Vagina (tissue), 2 donors: ENCODE results near the gene COL23A1. TPM values are rescaled to one million over a fixed set of nuclear protein-coding genes. Genes with fewer than 3 reads are reported as not detected.

Experiments used
- DNase-seq, 2 donors: peaks; one replicate each; pipeline ENCODE4 v3.0.0-alpha.2; 2017; ENCODE audit errors: extremely low spot score in 2 of 2
- H3K27ac ChIP-seq: fragments of 200-600 bp; sonication (generic); one replicate; pipeline ENCODE4 v1.5.1; 2019
- H3K27me3 ChIP-seq: fragments of 200-600 bp; sonication (generic); one replicate; pipeline ENCODE4 v1.5.1; 2019
- H3K36me3 ChIP-seq, 2 donors: fragments of 200-600 bp; sonication (generic); one replicate each; pipeline ENCODE4 v1.5.1; 2017 to 2019
- H3K4me1 ChIP-seq: fragments of 200-600 bp; sonication (generic); one replicate; pipeline ENCODE4 v1.5.1; 2019
- H3K4me3 ChIP-seq, 2 donors: fragments of 200-600 bp; sonication (generic); 1 replicate in 1 of 2; 2 replicates in 1 of 2; pipeline ENCODE4 v1.5.1; 2016 to 2019
- H3K9me3 ChIP-seq: fragments of 200-600 bp; sonication (generic); one replicate; pipeline ENCODE4 v1.5.1; 2019
- POLR2A ChIP-seq, 2 donors: fragments of 450-650 bp; IDR thresholded peaks; one replicate each; pipeline ENCODE4 v1.6.1; 2017; ENCODE audit warnings: antibody characterized with exemption in 2 of 2, mild to moderate bottlenecking in 2 of 2, moderate library complexity in 2 of 2
- POLR2AphosphoS5 ChIP-seq, 2 donors: sonication (generic); formaldehyde crosslinking; IDR thresholded peaks; one replicate each; pipeline ENCODE4 v1.9.0; 2017; ENCODE audit warnings: antibody characterized with exemption in 2 of 2, mild to moderate bottlenecking in 2 of 2, low read depth in 1 of 2; ENCODE audit not compliant: insufficient read depth in 1 of 2
- intact Hi-C: fragments of 100-400 bp; cut with DNase I; formaldehyde crosslinking; loops from one replicate; pipeline ENCODE4 v1.15.1; 2023
- total RNA-seq: library from RNA; depleted of rRNA; stranded (reverse); fragments of >200 nt; gene quantifications from one replicate; pipeline ENCODE4 v1.2.3, GENCODE V29; 2016
- TF ChIP-seq, protein P1 (sequence below), 3 experiments: fragments of 450-650 bp in 2 of 3; fragments of 200-600 bp in 1 of 3; sonication (generic) in 1 of 3; IDR thresholded peaks; one replicate each; pipeline ENCODE4 v1.5.1; 2017 to 2019; ENCODE audit warnings: antibody characterized with exemption in 3 of 3, mild to moderate bottlenecking in 2 of 3, moderate library complexity in 2 of 3

Gene COL23A1
- total RNA-seq, 1 donor from 2014 or later = 3.7 TPM

DNA sequence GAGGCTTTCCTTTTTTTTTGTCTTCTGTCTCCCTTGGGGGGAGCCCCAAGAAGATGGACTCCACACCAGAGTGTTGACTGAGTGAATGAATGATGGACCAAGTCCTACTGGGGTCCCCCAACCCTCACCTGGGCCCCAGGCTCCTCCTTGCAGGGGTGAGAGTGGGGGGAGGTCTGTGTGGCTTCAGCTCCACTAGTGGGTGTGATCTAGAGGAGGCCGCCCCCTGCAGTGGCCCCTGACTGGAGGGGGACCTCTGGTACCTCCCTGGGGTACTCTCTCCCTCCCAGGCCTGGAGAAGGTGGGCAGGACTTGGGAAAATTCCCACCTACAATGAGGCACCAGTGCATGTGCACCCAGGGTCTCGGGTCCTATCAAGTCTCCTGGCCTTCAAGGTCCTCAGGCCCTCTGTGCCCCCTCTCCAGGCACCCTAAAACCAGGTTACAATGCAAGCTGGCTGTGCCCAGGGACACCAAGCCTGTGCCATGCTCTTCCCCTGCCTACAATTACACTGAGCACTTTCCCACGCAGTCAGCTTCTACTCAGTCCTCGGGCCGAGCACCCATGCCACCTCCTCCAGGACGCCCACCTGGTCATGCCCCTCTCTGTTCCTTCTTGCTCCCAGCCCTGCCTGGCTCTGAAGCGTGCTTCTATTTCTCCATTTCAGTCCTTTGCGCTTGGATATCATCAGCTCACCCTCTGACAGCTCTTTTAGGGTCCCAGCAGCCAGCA is 240.4 kb downstream of the COL23A1 start:
- Histone ChIP-seq H3K27me3 (no peaks in the 10 kb centered on the region), H3K4me3 (no peak overlapping the region), H3K36me3 (no peaks in the 10 kb centered on the region), H3K27ac (no peak overlapping the region), H3K9me3 (no peaks in the 10 kb centered on the region), H3K4me1 (no peaks in the 10 kb centered on the region)
- TF ChIP-seq POLR2AphosphoS5 (IDR thresholded peaks at IDR 0.05; ENCODE audit: insufficient read depth in 1 of 2, low read depth in 1 of 2) (no peak), POLR2A (IDR thresholded peaks at IDR 0.05) (no peak)
- TF ChIP-seq, protein P1, sequence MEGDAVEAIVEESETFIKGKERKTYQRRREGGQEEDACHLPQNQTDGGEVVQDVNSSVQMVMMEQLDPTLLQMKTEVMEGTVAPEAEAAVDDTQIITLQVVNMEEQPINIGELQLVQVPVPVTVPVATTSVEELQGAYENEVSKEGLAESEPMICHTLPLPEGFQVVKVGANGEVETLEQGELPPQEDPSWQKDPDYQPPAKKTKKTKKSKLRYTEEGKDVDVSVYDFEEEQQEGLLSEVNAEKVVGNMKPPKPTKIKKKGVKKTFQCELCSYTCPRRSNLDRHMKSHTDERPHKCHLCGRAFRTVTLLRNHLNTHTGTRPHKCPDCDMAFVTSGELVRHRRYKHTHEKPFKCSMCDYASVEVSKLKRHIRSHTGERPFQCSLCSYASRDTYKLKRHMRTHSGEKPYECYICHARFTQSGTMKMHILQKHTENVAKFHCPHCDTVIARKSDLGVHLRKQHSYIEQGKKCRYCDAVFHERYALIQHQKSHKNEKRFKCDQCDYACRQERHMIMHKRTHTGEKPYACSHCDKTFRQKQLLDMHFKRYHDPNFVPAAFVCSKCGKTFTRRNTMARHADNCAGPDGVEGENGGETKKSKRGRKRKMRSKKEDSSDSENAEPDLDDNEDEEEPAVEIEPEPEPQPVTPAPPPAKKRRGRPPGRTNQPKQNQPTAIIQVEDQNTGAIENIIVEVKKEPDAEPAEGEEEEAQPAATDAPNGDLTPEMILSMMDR (IDR thresholded peaks at IDR 0.05) = no peak
- intact Hi-C loops = loop anchor here (10.0 kb wide), 1 partner anchor 1665 kb away; no protein-coding TSS in a partner anchor
- no peak for DNase-seq

DNA sequence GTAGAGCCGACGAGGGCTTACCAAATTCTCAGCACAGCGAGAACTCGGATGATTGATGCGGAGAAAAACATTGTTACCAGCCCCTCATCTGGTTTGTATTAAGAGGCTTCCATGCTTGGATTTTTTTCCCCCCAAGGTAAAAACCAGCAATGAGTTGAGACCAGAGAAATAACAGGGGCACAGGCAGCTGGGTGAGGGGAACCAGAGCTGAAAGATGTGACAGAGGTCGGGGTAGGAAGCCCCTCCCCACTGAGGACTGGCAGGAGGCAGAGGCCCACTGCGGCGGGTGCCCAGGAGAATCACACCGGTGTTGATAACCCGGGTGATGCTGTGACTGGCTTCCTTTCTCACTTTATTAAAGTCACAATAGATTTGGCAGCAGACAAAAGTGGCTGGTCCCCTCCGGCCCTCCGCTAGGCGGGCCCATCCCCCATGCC is 241.1 kb downstream of the COL23A1 start:
- H3K27me3 ChIP-seq = no peaks in the 10 kb centered on the region
- H3K9me3 ChIP-seq = no peaks in the 10 kb centered on the region
- TF ChIP-seq POLR2AphosphoS5 (IDR thresholded peaks at IDR 0.05; ENCODE audit: insufficient read depth in 1 of 2, low read depth in 1 of 2) (no peak), POLR2A (IDR thresholded peaks at IDR 0.05) (no peak)
- TF ChIP-seq, protein P1 (IDR thresholded peaks at IDR 0.05) = no peak
- intact Hi-C loops = loop anchor here (10.0 kb wide), 1 partner anchor 1664 kb away; no protein-coding TSS in a partner anchor
- DNase-seq = no peak
- H3K4me3 ChIP-seq = no peak overlapping the region
- H3K36me3 ChIP-seq = no peaks in the 10 kb centered on the region
- no peak overlapping the region for H3K27ac ChIP-seq
- H3K4me1 ChIP-seq = no peaks in the 10 kb centered on the region

DNA sequence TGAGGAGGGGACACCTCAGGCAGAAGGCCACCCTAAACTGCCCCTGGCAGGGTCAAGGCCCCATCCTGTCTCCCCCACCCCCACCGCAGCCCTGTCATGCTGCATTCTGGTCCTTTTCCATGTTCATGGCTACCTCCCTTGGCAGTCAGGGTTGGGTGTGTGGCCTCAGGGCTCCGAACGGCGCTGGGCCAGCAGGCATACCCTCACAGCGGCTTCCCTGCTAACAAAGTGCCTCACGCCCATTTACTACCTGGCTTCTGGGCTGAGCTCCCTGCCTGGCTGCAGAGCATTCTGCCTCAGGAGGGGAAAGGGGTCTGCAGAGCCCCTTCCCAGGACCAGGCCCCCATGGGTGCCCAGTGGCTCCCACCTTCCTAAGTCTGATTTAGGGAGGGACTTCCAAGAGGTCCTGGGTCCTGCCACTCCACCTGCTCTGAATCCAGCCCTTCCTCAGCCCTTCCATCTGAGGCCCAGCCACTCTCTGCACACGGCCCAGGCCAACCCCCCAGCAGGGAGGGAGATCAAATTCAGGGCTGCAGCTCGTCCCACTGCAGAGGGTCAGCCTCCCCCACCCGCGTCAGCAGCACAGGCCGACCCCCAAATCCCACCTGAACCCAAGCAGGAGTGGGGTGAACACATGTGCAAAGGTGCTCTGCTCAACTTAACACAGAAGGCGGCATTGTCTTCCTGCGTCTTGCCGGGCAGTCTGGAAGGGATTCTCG is 241.7 kb downstream of the COL23A1 start:
- H3K4me3 ChIP-seq = no peak overlapping the region
- H3K27me3 ChIP-seq = no peaks in the 10 kb centered on the region
- H3K36me3 ChIP-seq = no peaks in the 10 kb centered on the region
- H3K9me3 ChIP-seq = no peaks in the 10 kb centered on the region
- no peak overlapping the region for H3K27ac ChIP-seq
- H3K4me1 ChIP-seq = no peaks in the 10 kb centered on the region
- TF ChIP-seq POLR2AphosphoS5 (IDR thresholded peaks at IDR 0.05; ENCODE audit: insufficient read depth in 1 of 2, low read depth in 1 of 2) = no peak
- no peak for TF ChIP-seq POLR2A (IDR thresholded peaks at IDR 0.05)
- TF ChIP-seq, protein P1 (IDR thresholded peaks at IDR 0.05) = no peak
- DNase-seq = no peak
- intact Hi-C loops = loop anchor here (10.0 kb wide), 1 partner anchor 1664 kb away; no protein-coding TSS in a partner anchor

DNA sequence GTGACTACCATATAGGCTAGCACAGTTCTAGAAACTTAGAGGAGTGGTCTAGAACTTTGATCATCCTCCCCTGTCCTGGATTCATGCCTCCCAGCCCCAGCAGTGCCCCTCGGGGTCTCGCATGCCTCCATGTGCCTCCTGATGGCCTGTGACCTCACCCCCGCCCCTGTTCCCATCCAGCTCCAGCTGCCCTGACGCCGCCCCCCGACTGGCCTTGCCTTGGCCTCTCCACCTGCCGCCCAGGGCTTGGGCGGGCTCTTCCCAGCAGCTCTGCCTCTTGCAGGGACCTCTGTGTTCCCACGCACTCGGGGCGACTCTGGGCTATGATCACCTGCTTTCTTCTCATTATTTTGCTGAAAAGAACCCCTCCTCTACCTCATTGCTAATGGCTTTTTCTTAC is 242.2 kb downstream of the COL23A1 start:
- intact Hi-C loops = loop anchor here (10.0 kb wide), 1 partner anchor 1663 kb away; no protein-coding TSS in a partner anchor
- H3K27ac ChIP-seq = no peak overlapping the region
- DNase-seq = no peak
- no peaks in the 10 kb centered on the region for H3K36me3 ChIP-seq
- no peaks in the 10 kb centered on the region for H3K4me1 ChIP-seq
- H3K4me3 ChIP-seq = no peak overlapping the region
- no peaks in the 10 kb centered on the region for H3K27me3 ChIP-seq
- TF ChIP-seq, protein P1 (IDR thresholded peaks at IDR 0.05) = no peak
- TF ChIP-seq POLR2AphosphoS5 (IDR thresholded peaks at IDR 0.05; ENCODE audit: insufficient read depth in 1 of 2, low read depth in 1 of 2) (no peak), POLR2A (IDR thresholded peaks at IDR 0.05) (no peak)
- H3K9me3 ChIP-seq = no peaks in the 10 kb centered on the region
